ENCODE measurements around the gene EXOC4. TPM values are rescaled to one million over a fixed set of nuclear protein-coding genes. Genes with fewer than 3 reads are reported as not detected.

Gene EXOC4
- total and polyA plus RNA-seq, 2 of the 8 experiments (the other 6 are each of a cell fraction or from before 2014, with no cell fraction given), result 27.0 to 67.3 TPM

GRCh38 chr7:133274265-133274664, 21.4 kb downstream of the EXOC4 start:
- Histone ChIP-seq H3K23me2 (ENCODE audit: low read depth, low read length) (no peaks in the 10 kb centered on the region), H2BK12ac (ENCODE audit: low read depth, low read length) (no peak overlapping the region), H3K79me2 (ENCODE audit: control insufficient read depth in 1 of 2, insufficient read depth in 2 of 2, low read length in 2 of 2) (peaks cover 0 to 28% of the 10 kb centered on the region in 2 experiments; a peak in 2 of 4 replicates), H3K23ac (ENCODE audit: insufficient read length) (no peak overlapping the region), H2BK15ac (ENCODE audit: low read length) (no peak overlapping the region), H3K56ac (replicated peaks; ENCODE audit: insufficient read length, low read depth, low read length) (no peak overlapping the region), H4K5ac (ENCODE audit: insufficient read length, low read depth, low read length) (no peak overlapping the region), H3K27ac (ENCODE audit: low read depth, low read length) (no peak overlapping the region), H3K4ac (replicated peaks; ENCODE audit: insufficient read length, low read depth, low read length) (no peak overlapping the region), H3K4me1 (replicated peaks in 1 of 4; ENCODE audit: control insufficient read depth in 3 of 4, insufficient read depth in 4 of 4, low read length in 3 of 4) (no peaks in the 10 kb centered on the region), H4K8ac (ENCODE audit: extremely low read depth, insufficient read depth, low read length) (no peak overlapping the region), H3K36me3 (ENCODE audit: control insufficient read depth in 2 of 4, insufficient read depth in 4 of 4, low read length in 3 of 4) (peaks cover 3 to 24% (median 12%) of the 10 kb centered on the region in 4 experiments; a peak in 6 of 8 replicates), H3K79me1 (ENCODE audit: low read depth, low read length) (peaks cover 3% of the 10 kb centered on the region; the same call in 1 of the 2 replicates), H4K20me1 (replicated peaks in 1 of 2; ENCODE audit: control insufficient read depth in 1 of 2, insufficient read depth in 2 of 2, low read length in 2 of 2) (no peaks in the 10 kb centered on the region), H3K9me3 (ENCODE audit: insufficient read depth in 2 of 2, low read depth in 1 of 2, low read length in 1 of 2) (no peaks in the 10 kb centered on the region), H3K27me3 (replicated peaks in 1 of 4; ENCODE audit: control insufficient read depth in 3 of 4, extremely low read depth in 1 of 4, insufficient read depth in 3 of 4, low read length in 3 of 4) (no peaks in the 10 kb centered on the region), H2BK120ac (replicated peaks; ENCODE audit: low read depth, low read length) (no peak overlapping the region), H2BK20ac (ENCODE audit: low read length) (no peak overlapping the region), H2AK5ac (ENCODE audit: low read depth, low read length) (no peak overlapping the region), H2BK5ac (ENCODE audit: low read depth, low read length) (no peak overlapping the region), H3K18ac (ENCODE audit: extremely low read depth, low read length) (no peak overlapping the region), H2AFZ (ENCODE audit: low read length) (no peak overlapping the region), H3K4me2 (ENCODE audit: insufficient read depth in 1 of 2, low read depth in 2 of 2, low read length in 2 of 2) (no peak overlapping the region), H3K14ac (ENCODE audit: insufficient read length) (no peak overlapping the region), H3K9ac (replicated peaks in 1 of 4; ENCODE audit: extremely low read depth in 1 of 4, low read depth in 3 of 4, low read length in 3 of 4) (no peak overlapping the region), H4K91ac (replicated peaks; ENCODE audit: insufficient read length, low read length) (no peak overlapping the region), H3K4me3 (ENCODE audit: extremely low read depth in 1 of 4, insufficient read depth in 2 of 4, low read depth in 3 of 4, low read length in 4 of 4) (no peak overlapping the region)
- POLR2A ChIA-PET (ENCODE audit: partially characterized antibody), result interaction anchor here (1.7 kb wide), 1 partner anchor 21 kb away, joined by 5 read pairs; the partner anchor contains the start of gene EXOC4
- CTCF ChIA-PET (ENCODE audit: partially characterized antibody), result interaction anchor here (0.6 to 3.0 kb wide), 11 partner anchors 12 to 1144 kb away, joined by 3 to 14 read pairs (median 5); no protein-coding TSS in a partner anchor
- DNase-seq (ENCODE audit: low read depth in 1 of 2, low spot score in 2 of 2), result no peak
- TF ChIP-seq SP4 (IDR thresholded peaks at IDR 0.05; ENCODE audit: low read length) (no peak), SRF (IDR thresholded peaks at IDR 0.05; ENCODE audit: low read depth, low read length) (no peak)
- 91% methylated on average over 1 of the region's 1 CpG; no CpG with 5 or more reads in 1 of the 2 experiments for WGBS, 2 experiments (ENCODE audit: extremely low coverage in 1 of 2, insufficient coverage in 1 of 2, insufficient read length in 1 of 2, insufficient replicate concordance in 2 of 2, low coverage in 1 of 2, low lambda C conversion rate in 2 of 2, missing lambda C conversion rate in 1 of 2)
- no peak for FAIRE-seq
